Measurements from ENCODE around the gene FBXW4.

The FBXW4 gene

DNA sequence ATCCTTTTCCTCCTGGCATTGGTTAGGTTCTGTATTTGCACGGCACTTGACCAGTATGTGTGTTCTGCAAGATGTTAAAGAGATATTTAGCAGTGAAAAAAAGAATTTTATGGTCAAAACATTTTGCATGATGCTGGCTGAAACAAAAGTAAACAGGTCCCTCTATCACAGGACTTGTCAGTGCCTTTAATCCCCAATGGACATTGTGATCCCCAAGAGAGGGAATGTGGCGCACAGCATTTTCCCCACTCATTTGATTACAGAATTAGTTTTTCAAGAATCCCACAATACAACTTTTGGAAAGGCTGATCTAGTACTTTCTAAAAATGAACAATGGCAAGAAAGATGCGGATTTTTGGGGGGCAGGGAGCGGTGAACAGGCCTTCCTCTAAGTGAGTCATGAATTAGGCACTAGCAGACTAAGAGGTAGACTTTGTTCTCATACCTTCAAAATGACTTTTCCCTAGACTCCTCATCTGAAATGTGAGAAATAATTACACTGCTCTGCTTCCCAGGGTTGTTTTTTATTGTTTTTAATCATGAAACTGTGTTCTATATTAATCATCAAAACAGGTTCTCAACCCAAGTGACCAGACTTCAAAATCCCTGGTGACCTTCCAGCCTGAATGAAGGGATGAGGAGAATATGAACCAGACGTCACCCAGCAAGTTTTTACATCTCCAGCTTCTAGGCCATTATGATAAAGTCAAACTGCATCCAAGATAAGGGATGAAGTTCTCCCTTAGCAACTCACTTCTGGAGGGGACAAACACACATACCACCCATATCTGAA lies 8.6 kb downstream of the FBXW4 start:
- Mint-ChIP-seq H3K9me3 (no peaks in the 10 kb centered on the region), H3K27me3 (no peaks in the 10 kb centered on the region), H3K4me1 (peaks cover 27% of the 10 kb centered on the region), H3K4me3 (no peak overlapping the region), H3K27ac (no peak overlapping the region), H3K36me3 (peaks cover 29% of the 10 kb centered on the region)
- CTCF ChIA-PET, result no interaction called here
- no peak for DNase-seq

GRCh38 chr10:101684782-101685181 lies 10.2 kb downstream of the FBXW4 start:
- no peaks in the 10 kb centered on the region for H3K27me3 Mint-ChIP-seq
- no peak overlapping the region for H3K4me3 Mint-ChIP-seq
- peaks cover 25% of the 10 kb centered on the region for H3K4me1 Mint-ChIP-seq
- CTCF ChIA-PET, result no interaction called here
- DNase-seq, result no peak
- H3K9me3 Mint-ChIP-seq, result no peaks in the 10 kb centered on the region
- H3K27ac Mint-ChIP-seq, result no peak overlapping the region
- peaks cover 26% of the 10 kb centered on the region for H3K36me3 Mint-ChIP-seq

DNA sequence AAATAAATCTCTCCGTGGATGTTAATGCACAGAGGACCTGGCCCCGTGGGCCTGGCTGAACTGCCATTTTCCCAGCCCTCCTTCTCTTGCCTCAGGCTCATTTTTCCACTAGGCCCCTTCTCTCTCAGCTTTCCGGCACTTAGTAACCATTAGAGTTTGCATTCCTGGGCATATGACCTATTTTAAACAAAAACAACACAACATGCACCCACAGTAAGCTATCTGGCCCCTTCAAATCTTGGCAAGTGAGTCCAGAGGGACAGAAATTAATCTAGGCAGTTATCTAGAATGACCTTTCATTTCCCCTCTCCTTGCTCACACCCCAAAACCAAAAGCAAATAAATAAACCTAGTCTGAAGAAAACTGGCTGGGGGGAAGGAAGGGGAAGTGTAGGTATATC lies 11.7 kb downstream of the FBXW4 start:
- H3K4me3 Mint-ChIP-seq, result no peak overlapping the region
- H3K36me3 Mint-ChIP-seq, result peaks cover 22% of the 10 kb centered on the region
- no peaks in the 10 kb centered on the region for H3K9me3 Mint-ChIP-seq
- peaks cover 23% of the 10 kb centered on the region for H3K4me1 Mint-ChIP-seq
- H3K27me3 Mint-ChIP-seq, result no peaks in the 10 kb centered on the region
- CTCF ChIA-PET, result no interaction called here
- H3K27ac Mint-ChIP-seq, result no peak overlapping the region
- no peak for DNase-seq

DNA sequence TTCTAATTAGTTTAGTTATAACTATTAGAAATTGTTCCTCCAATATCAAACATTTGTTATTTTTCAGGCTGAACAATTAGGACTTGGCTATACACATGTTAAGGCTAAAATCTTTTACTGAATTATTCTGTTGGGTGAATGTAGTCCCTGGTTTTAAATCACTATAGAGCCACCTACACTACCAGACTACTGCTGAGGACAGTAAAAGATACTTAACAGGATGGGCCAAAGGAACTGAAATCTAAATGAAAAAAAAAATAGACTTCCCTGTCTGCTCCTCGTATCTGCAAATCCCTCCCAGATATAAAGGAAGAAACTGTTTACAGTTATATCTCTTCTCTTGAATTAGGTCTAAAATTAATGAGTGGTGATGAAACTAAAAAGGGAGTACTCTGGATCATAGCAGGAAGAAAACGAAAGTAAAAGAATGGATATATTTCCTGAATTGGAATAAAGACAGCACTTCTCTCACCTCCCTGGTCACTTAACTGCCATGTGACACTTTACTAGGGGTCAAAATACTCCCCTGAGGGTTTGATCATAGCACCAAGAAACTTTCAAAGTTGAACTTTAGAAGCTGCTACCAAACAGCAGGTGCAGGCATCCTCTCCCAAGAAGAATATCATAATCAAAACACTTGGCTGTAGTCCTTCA lies 12.7 kb downstream of the FBXW4 start:
- peaks cover 16% of the 10 kb centered on the region for H3K4me1 Mint-ChIP-seq
- CTCF ChIA-PET, result no interaction called here
- H3K27me3 Mint-ChIP-seq, result no peaks in the 10 kb centered on the region
- no peak for DNase-seq
- H3K27ac Mint-ChIP-seq, result no peak overlapping the region
- peaks cover 1% of the 10 kb centered on the region for H3K9me3 Mint-ChIP-seq
- H3K36me3 Mint-ChIP-seq, result peaks cover 15% of the 10 kb centered on the region
- H3K4me3 Mint-ChIP-seq, result no peak overlapping the region

DNA sequence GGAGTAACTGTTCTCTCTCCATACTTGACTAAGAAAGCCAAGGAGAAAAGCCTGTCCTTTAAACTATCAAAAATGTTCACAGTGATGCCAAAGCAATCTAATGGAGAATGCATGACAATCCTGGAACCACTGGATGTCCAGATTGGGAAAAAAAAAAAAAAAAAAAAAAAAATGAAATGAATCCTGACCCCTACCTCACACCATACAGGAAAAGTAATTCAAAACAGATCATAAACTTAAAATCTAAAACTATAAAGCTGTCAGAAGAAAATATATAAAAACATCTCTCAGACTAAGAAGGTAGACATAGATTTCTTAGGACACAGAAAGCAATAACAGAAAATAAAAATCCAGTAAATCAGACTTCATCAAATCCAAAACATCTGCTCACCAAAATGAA lies 18.4 kb downstream of the FBXW4 start:
- Mint-ChIP-seq H3K4me3 (no peak overlapping the region), H3K36me3 (peaks cover 36% of the 10 kb centered on the region), H3K27ac (no peak overlapping the region), H3K4me1 (peaks cover under 1% of the 10 kb centered on the region), H3K9me3 (peaks cover 10% of the 10 kb centered on the region), H3K27me3 (no peaks in the 10 kb centered on the region)
- CTCF ChIA-PET, result no interaction called here
- no peak for DNase-seq

DNA sequence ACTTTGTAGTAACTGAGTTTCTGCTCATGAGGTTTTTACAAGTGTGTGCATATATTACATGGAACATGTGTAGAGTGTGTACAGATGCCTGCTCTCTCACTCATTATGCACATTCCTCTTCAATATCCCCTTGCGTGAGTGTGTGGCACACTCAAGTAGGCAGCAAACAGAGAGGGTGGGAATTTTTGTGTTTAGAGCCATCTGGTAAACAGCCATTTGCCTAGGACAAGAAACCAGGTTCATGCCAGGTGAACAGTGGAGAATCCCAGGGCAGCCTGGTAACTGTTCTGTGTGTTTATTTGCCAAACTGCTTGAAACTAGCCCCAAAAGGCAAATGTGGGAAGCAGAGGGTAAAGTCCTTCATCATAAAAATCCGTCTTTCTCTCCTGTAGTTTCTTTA lies 19.9 kb downstream of the FBXW4 start:
- Mint-ChIP-seq H3K4me3 (no peak overlapping the region), H3K36me3 (peaks cover 44% of the 10 kb centered on the region), H3K4me1 (peaks cover 5% of the 10 kb centered on the region), H3K9me3 (peaks cover 10% of the 10 kb centered on the region), H3K27ac (no peak overlapping the region), H3K27me3 (no peaks in the 10 kb centered on the region)
- CTCF ChIA-PET, result no interaction called here
- DNase-seq, result no peak

DNA sequence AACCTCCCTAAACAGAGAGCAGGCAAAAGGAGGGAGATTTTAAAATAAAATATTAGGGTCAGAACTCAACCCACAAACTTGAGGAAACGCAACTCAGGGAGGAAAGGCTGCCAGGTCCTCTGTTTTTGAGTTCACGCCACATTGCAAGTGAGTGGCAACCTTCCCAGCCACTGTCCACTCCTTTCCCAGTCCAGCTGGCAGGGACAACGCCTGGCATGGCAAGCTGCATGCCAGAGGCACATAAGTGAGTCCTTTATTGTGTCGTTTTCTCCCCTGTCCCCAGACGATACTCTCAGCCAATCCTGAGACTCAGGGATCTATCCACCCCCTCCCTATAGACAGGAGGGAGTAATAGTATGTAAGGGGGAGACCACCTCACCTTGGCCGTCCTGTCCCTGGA lies 22.4 kb downstream of the FBXW4 start:
- peaks cover 10% of the 10 kb centered on the region for H3K9me3 Mint-ChIP-seq
- no peak for DNase-seq
- H3K4me3 Mint-ChIP-seq, result no peak overlapping the region
- H3K4me1 Mint-ChIP-seq, result peaks cover 5% of the 10 kb centered on the region
- no peak overlapping the region for H3K27ac Mint-ChIP-seq
- H3K27me3 Mint-ChIP-seq, result no peaks in the 10 kb centered on the region
- H3K36me3 Mint-ChIP-seq, result peaks cover 56% of the 10 kb centered on the region
- CTCF ChIA-PET, result no interaction called here

DNA sequence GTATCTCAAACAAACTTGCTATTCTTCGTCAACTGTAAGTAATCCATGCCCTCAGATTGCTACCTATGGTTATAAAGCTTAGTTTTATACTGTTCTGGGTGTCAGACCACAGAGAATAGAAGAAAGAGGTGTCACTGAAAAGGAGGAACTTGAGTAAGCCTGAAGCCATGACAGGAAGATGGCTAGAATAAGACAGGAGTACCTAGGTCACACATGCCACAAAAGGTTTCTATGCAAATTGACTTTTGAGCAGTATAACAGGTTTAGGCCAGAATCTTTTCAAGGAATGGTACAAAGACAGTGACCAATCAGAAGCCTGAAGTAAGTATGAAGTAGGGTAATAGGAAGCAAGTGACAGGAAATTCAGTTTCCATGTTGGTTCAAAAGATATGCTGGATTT lies 23.5 kb downstream of the FBXW4 start:
- H3K4me1 Mint-ChIP-seq, result peaks cover 5% of the 10 kb centered on the region
- no peak for DNase-seq
- no peaks in the 10 kb centered on the region for H3K27me3 Mint-ChIP-seq
- CTCF ChIA-PET, result no interaction called here
- no peak overlapping the region for H3K4me3 Mint-ChIP-seq
- peaks cover 50% of the 10 kb centered on the region for H3K36me3 Mint-ChIP-seq
- H3K9me3 Mint-ChIP-seq, result peaks cover 1% of the 10 kb centered on the region
- H3K27ac Mint-ChIP-seq, result no peak overlapping the region

GRCh38 chr10:101670635-101671034 lies 24.3 kb downstream of the FBXW4 start:
- Mint-ChIP-seq H3K27ac (no peak overlapping the region), H3K4me3 (no peak overlapping the region), H3K9me3 (no peaks in the 10 kb centered on the region), H3K27me3 (no peaks in the 10 kb centered on the region), H3K4me1 (peaks cover 5% of the 10 kb centered on the region), H3K36me3 (peaks cover 52% of the 10 kb centered on the region)
- CTCF ChIA-PET, result interaction anchor here (1.5 kb wide), 1 partner anchor 32 kb away, joined by 3 read pairs; no protein-coding TSS in a partner anchor
- no peak for DNase-seq

DNA sequence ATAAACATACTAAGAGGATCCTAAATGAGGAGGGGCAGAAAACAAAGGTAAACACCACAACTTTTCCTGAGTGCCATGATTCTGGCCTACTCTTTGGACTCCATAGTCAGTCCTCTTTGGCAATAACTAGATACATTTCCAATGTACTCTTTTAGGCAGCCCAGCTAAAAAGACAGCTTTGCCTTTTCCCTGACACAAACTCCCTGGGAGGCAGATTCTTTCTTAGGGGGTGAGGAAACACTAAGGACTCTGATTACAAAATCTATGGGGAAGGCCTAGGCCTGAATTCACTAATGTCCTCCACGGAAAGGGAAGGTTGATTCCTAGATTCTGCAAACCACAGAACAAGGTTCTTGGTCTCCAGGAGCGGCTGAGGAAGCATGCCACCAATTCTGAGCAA lies 25.8 kb downstream of the FBXW4 start:
- H3K27ac Mint-ChIP-seq, result no peak overlapping the region
- H3K4me1 Mint-ChIP-seq, result peaks cover 5% of the 10 kb centered on the region
- H3K9me3 Mint-ChIP-seq, result no peaks in the 10 kb centered on the region
- DNase-seq, result no peak
- H3K27me3 Mint-ChIP-seq, result no peaks in the 10 kb centered on the region
- CTCF ChIA-PET, result no interaction called here
- H3K4me3 Mint-ChIP-seq, result no peak overlapping the region
- H3K36me3 Mint-ChIP-seq, result peaks cover 53% of the 10 kb centered on the region

DNA sequence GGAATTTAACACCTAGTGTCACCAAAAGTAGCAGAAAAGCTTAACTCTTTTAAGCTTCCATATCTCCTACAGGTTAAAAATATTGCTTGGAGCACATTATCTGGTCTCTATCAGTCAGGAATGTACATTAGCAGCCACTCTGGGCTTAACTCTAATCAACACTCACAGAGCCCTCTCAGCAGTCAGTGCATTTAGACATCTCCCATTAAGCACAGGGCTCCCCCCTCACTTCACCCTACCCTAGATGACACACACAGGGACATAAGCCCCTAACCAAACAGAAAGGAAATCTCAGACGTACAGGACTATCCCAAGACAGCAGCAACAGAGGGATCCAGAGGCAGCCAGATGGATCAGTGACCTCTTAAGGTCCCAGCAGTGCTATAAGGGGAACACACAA lies 26.4 kb downstream of the FBXW4 start:
- Mint-ChIP-seq H3K27ac (no peak overlapping the region), H3K4me1 (peaks cover 5% of the 10 kb centered on the region), H3K9me3 (no peaks in the 10 kb centered on the region), H3K36me3 (peaks cover 56% of the 10 kb centered on the region), H3K27me3 (no peaks in the 10 kb centered on the region), H3K4me3 (no peak overlapping the region)
- CTCF ChIA-PET, result no interaction called here
- DNase-seq, result no peak

- Mint-ChIP-seq H3K4me1 (peaks cover 2% of the 10 kb centered on the region), H3K9me3 (no peaks in the 10 kb centered on the region), H3K27ac (no peak overlapping the region), H3K27me3 (no peaks in the 10 kb centered on the region), H3K36me3 (peaks cover 57% of the 10 kb centered on the region), H3K4me3 (no peak overlapping the region)
- CTCF ChIA-PET, result interaction anchor here (1.6 kb wide), 1 partner anchor 9 kb away, joined by 3 read pairs; no protein-coding TSS in a partner anchor
- DNase-seq, result no peak
Measured at GRCh38 chr10:101666083-101666482, 28.9 kb downstream of the FBXW4 start.

DNA sequence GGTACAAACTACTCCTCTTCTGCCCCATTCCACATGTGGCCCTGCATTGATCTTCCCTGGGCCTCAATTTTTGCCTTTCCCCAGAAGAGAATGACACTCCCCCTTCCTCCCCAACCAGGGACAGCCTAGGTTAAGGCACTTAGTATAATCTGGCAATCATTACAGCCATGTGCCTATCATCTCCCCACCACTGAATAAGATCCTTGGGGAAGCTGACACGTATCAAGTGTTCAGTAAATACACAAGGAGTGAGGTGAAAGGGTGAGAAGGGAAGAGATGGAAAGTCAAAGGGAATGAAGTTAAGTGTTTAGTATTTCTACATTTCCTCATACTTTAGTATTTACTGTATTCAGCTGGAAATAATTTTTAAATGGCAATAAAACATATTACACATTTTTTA lies 31.9 kb downstream of the FBXW4 start:
- DNase-seq, result no peak
- no peak overlapping the region for H3K27ac Mint-ChIP-seq
- no peak overlapping the region for H3K4me3 Mint-ChIP-seq
- H3K27me3 Mint-ChIP-seq, result no peaks in the 10 kb centered on the region
- peaks cover 47% of the 10 kb centered on the region for H3K36me3 Mint-ChIP-seq
- no peaks in the 10 kb centered on the region for H3K4me1 Mint-ChIP-seq
- H3K9me3 Mint-ChIP-seq, result no peaks in the 10 kb centered on the region
- CTCF ChIA-PET, result no interaction called here

DNA sequence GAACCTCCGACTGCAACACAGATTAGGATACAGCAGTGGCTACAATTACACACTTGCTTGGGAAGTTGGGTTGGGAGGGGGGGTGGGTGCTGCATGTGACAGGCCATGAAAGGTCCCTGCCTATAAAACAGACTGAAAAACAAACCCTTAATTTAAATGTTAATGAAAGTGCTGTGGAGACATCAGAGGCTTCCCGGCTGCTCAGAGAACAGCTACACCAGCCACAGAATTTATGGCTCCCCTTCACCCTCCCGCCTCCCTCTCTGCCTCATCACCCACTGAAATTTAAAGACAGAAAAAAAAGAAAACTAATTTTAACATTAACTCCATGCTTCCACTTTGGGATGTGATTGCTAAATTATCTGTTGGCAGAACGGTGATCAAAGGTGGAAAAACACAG lies 34.7 kb downstream of the FBXW4 start:
- H3K27me3 Mint-ChIP-seq, result no peaks in the 10 kb centered on the region
- H3K4me1 Mint-ChIP-seq, result no peaks in the 10 kb centered on the region
- no peak overlapping the region for H3K4me3 Mint-ChIP-seq
- DNase-seq, result no peak
- H3K36me3 Mint-ChIP-seq, result peaks cover 47% of the 10 kb centered on the region
- H3K9me3 Mint-ChIP-seq, result no peaks in the 10 kb centered on the region
- no peak overlapping the region for H3K27ac Mint-ChIP-seq
- CTCF ChIA-PET, result no interaction called here

DNA sequence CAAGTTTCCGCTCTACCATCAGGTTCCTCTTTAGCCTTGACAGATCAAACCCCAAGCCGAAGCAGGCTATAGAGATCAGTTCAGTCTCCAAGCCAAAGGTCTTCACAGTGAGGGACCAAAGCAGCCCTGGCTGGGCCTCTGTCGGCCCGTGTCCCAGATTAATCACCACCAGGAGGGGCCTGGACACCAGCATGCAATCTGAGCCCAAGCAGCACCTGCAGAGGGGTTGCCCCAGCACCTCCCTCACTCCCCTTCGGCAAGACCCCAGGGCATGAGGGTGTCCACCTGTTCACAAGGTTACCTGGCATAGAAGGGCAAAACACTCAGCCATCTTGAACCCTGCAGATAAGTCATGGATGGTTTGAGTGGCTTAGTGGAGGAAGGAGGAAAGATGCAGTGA lies 36.0 kb downstream of the FBXW4 start:
- Mint-ChIP-seq H3K4me1 (no peaks in the 10 kb centered on the region), H3K27ac (no peak overlapping the region), H3K9me3 (no peaks in the 10 kb centered on the region), H3K36me3 (peaks cover 43% of the 10 kb centered on the region), H3K4me3 (no peak overlapping the region), H3K27me3 (no peaks in the 10 kb centered on the region)
- no peak for DNase-seq
- CTCF ChIA-PET, result no interaction called here
